NCI-H2081 treated with DMSO at 0.1 percent for 48 hours (cell line): Measurements from ENCODE around the gene TMEM135.
"Not testable (repeated sequence)": the region's sequence is repeated elsewhere in the genome, so short reads cannot be mapped to it uniquely, and the experiment has no call there.

Experiments
- DNase-seq: peaks from one replicate; lab custom pipeline; 2025; lab: John Stamatoyannopoulos, UW

The TMEM135 gene

DNA sequence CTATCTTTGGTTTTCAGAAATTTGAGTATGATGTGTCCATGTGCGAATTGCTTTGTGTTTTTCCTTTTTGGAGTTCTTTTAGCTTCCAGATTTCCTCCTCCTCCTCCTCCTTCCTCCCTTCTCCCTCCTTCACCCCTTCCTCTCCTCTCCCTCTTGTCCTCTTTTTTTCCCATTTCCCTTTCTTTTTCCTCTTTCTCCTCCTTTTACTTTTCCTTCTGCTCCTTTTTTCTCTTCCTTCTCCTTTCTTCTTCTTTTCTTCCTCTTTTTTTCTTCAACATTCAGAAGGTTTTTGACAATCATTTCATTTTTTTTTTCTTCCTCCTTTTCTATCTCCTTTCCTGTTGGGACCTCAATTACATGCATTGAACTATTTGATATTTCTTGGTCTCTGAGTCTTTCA lies 104.9 kb downstream of the TMEM135 start:
- DNase-seq, result no peak

DNA sequence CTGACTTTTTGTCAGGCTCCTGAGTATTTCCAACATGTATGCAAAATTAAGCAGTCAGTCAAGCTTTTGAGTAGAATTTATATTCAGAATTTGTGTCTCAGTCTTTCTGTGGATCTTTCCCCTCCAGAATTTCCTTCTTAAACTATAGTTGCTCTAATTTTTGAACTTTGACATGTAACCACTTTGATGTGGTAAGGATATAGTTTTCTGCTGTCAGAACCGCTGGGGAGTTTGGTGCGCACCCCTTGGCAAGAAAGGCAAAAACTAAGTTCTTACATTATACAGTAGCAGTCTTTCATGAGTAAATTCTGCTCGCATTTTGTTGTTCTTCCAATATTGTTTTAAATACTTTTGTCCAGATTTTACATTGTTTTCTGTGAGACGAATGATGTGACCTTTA lies 105.9 kb downstream of the TMEM135 start:
- DNase-seq, result no peak

DNA sequence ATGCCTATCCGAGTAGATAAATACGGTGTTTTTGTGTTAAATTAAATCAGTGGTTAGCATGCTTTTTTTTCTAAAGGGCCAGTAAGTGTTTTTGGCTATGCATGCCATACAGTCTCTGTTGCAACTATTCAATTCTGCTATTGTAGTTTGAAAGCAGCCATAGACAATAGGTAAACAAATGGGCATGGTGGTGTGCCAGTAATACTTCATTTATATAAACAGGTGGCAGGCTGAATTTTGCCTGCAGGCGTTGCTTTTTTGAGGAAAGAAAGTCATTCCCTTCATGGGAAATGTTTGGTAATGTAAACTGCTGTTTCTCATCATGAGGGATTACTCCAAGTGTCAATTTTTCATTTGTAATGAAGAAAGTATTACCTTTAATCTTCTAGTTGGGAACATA lies 106.5 kb downstream of the TMEM135 start:
- DNase-seq, result peak; percentile 26

DNA sequence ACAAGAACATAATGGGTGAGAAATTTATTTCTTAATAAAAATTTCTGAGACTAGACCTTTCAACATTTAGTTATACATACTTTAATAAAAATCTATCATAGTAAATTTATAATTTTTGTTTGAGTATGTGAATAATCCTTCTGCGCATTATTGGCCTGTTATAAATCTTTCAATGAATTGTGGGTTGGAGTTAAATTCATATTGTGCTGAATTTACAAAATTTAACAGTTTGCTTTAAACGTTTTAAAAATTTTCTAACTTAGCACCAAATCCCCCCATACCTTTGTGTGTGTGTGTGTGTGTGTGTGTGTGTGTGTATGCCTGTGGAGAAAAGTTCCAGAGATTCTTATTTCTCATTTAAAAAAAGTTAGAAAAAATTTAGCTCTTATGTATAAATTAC lies 111.0 kb downstream of the TMEM135 start:
- no peak for DNase-seq

DNA sequence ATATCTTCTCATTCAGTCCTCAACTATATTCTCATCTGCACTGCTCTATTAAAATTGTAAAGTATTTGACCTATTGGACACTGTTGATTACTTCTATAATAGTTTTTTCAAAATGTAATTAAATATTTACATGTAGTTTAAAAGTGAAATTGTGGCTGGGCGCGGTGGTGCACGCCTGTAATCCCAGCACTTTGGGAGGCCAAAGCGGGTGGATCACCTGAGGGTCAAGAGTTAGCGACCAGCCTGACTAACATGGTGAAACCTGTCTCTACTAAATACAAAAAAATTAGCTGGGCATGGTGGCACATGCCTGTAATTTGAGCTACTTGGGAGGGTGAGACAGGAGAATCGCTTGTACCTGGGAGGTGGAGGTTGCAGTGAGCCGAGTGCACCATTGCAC lies 112.0 kb downstream of the TMEM135 start:
- DNase-seq, result not testable (repeated sequence)

DNA sequence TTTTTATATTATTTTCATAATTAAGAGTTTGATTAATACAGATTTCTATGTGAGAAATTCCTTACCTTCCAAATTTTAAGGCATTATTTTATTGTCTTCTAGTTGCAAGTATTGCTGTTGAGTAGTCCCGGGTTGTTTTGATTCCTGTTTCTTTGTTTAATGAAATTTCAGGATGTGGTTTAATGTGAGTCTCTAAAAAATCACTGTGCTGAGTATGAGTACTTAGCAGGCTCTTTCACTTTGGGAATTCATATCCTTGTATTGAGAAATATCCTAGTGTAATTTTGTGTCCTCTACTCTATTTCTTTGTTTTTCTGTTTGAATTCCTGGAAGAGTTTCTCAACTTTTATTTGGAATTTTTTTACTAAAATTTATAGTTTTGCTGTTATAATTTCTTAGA lies 113.2 kb downstream of the TMEM135 start:
- DNase-seq, result no peak

DNA sequence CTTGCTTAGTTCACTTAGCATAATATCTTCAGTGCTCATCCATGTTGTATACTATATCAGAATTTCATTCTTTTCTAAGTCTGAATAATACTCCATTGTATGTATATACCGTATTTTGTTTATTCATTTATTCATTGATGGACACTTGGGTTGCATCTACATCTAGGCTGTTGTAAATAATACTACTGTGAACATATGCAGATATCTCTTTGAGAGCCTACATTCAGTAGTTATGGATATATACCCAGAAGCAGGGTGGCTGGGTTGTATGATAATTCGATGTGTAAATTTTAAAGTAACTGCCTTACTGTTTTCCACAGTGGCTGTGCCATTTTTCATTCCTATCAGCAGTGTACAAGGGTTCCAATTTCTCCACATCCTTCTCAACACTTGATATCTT lies 116.5 kb downstream of the TMEM135 start:
- no peak for DNase-seq

DNA sequence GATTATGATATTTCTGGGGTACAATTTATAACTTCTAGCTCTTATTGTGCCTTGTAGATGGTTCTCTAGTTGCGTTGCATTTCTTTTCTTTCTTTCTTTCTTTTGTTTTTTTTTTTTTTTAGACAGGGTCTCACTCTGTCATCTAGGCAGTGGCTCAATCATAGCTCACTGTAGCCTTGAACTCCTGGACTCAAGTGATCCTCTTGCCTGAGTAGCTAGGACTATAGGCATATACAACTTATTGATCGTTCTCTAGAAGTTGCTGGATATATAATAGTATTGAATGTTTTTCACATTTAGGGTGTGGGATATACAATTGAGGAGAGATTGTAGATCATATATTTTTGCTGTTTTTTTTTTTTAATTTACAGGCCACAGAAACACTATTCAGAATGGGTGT lies 119.2 kb downstream of the TMEM135 start:
- no peak for DNase-seq

DNA sequence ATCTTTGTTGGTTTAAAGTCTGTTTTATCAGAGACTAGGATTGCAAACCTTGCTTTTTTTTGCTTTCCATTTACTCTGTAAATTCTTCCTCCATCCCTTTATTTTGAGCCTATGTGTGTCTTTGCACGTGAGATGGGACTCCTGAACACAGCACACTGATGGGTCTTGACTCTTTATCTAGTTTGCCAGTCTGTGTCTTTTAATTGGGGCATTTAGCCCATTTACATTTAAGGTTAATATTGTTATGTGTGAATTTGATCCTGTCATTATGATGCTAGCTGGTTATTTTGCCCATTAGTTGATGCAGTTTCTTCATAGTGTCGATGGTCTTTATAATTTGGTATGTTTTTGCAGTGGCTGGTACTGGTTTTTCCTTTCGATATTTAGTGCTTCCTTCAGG lies 131.3 kb downstream of the TMEM135 start:
- DNase-seq, result not testable (repeated sequence)

DNA sequence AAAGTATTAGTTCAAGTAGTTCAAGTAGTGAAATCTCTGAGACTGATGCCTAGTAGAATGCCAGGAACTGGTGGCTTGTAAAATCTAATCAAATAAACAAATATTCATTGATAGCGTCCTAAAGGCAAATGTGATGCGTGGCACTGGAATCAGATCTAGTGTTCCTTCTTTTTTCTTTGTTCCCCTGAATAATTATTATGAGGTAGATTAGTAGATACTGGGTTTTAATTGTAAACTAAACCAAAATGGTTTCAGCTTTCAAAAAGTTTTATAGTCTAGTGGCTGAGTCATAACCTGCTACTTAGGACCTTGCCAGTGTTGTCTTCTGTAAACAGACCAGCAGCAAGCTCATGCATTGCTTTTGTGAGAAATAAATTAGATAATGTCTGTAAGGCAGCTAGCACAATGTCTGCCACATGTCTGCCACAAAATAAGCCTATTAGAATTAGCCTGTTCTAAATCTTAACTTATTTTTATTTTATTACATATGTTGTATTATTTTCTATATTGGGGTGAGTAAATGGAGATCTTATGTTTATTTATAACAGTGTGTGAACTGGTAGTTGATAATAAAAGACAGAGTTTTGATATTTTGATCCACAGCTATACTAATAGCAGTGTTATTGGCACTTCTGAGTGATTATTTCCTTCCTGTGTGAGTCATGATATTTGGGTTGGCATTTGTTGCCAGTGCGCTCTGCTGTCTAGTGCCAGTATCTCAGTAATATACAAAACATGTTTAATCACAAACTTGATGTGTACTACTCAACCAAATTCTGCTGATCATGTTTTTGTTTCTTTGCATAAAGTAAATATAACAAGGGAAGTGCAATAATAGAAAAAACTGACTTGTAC lies 135.7 kb downstream of the TMEM135 start:
- DNase-seq, result no peak

DNA sequence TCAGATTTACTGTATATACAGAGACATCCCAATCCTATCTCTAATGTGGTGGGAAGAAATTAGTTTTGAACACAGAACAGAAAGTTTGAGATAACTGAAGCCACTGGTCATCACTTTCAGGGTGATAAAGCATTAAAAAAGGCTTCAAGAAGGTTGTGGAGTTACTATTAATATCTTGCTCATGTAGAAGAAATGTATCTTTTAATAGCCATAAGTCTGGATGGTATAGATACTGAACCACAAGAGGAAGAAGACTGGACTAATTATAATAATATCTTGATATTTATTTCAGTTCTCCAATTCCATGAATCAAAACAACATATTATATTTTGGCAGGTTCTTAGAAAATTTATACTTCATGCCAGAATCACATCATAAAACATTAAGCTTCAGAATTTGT lies 137.1 kb downstream of the TMEM135 start:
- no peak for DNase-seq

DNA sequence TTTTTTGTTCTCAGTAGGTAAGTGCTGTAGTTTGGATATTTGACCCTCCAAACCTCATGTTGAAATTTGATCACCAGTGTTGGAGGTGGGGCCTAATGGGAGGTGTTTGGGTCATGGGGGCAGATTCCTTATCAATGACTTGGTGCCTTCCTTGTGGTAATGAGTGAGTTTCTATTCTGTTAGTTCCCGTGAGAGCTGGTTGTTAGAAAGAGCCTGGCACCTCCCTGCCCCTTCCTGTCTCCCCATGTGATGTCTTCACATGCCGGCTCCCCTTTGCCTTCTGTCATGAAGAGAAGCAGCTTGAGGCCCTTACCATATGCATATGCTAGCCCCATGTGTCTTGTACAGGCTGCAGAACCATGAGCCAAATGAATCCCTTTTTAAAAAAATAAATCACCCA lies 138.3 kb downstream of the TMEM135 start:
- no peak for DNase-seq

DNA sequence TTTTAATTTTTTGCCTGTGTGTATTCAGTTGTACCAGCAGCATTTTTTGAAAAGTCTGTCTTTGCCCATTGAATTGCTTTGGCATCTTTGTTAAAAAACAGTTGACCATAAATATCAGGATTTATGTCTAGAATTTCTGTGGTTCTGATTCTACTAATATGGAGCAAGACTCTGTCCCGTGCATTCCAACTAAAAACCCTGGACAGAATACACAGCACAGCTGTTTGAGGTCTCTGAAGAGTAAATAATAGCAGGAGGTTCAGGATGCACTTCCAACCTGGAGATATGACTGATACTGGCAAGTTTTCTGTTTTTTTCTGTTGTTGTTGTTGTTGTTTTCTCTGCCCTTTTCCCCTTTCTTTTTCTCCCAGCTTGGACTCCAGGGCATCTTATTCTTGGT lies 141.9 kb downstream of the TMEM135 start:
- no peak for DNase-seq

DNA sequence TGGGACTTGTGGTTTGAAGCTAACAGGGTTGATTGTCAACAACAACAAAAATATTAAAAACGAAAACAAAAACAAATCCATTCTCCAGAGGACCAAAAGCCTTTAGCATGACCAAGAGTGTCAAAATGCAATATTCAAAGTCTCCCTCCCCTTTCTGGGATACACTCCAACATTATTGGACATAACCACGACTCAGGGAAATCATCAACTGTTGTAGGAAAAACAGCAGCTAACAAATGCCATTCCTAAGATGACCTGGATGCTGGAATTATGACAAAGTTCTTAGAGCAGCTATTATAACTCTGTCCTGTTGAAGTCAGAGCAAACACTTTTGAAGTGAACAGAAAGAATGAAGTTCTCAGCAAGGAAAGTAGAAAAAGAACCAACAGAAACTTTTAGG lies 143.0 kb downstream of the TMEM135 start:
- no peak for DNase-seq

DNA sequence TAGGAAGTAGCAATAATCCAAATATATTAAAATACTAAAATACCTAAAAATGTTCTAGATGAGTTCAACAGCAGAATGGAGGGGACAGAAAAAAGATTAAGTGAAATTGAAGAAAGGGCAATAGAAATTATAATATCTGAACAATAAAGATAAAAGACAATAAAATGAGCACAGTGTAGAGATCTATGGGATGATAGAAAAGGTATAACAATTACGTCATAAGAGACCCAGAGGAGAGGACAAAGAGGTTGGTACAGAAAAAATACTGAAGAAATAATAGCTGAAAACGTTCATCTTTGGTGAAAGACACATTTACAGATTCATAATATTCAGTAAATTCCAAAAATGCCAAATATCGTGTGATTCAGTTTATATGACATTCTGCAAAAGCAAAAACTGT lies 143.4 kb downstream of the TMEM135 start:
- no peak for DNase-seq

DNA sequence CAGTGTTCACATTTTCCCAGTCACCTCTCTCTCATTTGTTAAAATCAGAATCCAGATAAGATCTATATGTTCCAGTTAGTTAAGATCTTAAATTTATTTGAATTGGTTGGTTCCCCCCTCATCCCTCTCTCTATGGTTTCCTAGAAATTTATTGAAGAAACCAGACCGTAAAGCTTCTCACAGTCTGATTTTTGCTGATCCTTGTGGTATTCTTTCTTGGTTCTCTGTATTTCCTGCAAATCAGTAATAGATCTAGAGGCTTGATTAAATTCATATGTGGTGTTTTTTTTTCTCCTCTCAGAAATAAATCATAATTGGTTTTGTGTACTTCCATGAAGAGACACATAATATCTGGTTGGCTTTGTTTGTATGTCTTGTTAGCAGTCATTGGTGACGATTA lies 147.5 kb downstream of the TMEM135 start:
- DNase-seq, result no peak

DNA sequence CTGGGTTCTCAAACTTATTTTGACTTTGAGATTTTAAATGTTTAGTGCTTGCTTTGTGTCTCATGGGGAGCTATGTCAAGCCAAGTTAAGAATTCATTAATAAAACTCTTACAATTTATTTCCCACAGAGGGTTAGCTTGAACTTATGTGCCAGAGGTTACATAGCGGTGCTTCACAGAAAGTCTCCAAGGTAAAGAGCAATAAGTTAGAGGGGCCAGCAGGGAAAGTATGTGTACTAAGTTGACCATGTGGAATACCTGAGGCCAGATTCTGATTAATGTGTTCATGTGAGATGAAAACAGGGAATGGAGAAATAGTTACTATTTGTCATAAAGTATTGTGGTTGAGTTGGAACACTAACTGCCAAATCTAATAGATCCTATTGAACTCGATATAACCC lies 149.3 kb downstream of the TMEM135 start:
- no peak for DNase-seq

DNA sequence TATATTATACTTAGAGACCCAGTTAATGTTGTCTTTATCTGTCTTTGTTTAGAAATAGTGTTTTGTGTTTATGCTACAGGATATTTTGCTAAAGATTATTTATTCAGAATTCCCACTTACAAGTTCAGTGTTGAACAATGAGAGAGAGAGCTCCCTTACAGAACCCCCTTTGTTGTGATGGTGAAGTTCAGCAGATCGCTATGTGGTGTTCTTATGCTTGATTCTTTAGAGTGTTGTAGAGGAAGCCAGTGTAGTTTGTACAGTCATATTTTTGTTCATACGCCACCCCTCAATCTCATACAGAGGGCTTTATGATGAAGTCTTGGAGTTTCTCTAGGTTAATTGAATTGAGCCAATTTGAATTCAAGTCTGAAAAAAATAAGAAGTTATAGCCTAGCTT lies 150.2 kb downstream of the TMEM135 start:
- no peak for DNase-seq

DNA sequence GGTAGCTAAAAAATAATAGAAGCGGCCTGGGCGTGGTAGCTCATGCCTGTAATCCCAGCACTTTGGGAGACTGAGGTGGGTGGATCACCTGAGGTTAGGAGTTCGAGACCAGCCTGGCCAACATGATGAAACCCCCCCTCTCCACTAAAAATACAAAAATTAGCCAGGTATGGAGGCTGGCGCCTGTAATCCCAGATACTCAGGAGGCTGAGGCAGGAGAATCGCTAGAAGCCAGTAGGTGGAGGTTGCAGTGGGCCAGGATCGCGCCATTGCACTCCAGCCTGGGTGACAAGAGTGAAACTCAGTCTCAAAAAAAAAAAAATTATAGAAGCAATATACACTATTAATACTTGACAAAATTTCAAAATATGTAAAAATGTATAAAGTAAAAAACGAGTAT lies 150.7 kb downstream of the TMEM135 start:
- not testable (repeated sequence) for DNase-seq

DNA sequence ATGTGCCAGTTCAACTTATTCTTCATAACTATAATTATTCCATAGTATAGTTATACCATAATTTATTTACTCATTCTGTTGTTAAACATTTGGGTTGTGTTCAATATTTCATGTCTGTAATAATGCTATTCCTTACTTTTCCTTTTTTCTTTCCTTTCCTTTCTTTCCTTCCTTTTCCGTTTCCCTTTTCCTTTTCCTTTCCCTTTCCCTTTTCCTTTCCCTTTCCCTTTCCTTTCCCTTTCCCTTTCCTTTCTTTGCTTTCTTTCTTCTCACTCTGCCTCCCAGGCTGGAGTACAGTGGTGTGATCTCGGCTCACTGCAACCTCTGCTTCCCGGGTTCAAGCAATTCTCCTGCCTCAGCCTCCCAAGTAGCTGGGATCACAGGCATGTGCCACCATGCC lies 151.2 kb downstream of the TMEM135 start:
- not testable (repeated sequence) for DNase-seq

DNA sequence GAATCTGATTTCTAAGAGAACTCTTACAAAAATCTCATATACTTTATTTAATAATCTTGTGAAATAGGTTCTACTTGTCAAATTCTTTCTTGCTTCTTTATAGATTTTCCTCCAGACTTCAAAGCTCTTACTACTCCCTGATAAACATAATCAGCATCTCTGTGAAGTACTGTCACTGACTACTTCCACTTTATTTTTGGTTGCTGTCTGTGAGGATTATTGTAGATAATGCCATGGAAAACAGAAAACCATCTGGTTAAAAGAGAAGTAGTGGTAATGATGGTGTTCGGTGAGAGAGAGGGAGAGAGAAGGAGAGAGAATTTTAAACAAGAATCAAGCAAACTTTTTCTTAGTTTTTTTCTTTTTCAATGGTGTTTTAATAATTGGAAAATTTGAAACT lies 152.3 kb downstream of the TMEM135 start:
- no peak for DNase-seq

DNA sequence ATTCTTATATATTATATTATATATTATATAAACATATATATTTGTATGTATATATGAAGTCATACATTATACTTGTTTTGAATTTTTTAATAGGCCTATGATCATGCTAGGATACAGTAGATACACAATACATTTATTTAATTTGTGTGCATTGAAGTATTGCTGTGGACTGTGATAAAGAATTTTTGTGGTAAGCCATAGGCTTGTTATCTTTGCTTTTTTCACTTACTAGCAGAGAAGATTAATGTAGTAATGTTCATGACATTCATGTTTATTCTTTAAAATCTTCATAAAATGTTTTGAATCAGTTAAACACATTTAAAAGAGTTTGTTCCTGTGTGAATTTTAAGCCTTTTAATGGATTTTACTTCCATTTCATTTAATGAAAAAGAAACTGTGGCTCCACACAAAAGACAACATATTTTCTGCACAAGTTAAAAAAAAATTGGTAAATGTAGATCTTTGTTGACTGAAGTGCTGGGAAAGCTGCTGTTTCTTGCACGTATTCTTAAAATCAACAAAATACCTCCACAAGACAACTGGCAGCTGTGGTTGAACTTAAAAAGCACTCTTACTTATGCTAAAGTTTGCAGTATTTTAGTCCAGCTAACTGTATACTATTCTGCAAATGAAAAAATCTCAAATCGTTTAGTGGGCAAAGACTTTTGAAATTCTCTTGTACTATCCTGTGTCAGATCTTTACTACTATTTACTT lies 156.2 kb downstream of the TMEM135 start:
- DNase-seq, result no peak

DNA sequence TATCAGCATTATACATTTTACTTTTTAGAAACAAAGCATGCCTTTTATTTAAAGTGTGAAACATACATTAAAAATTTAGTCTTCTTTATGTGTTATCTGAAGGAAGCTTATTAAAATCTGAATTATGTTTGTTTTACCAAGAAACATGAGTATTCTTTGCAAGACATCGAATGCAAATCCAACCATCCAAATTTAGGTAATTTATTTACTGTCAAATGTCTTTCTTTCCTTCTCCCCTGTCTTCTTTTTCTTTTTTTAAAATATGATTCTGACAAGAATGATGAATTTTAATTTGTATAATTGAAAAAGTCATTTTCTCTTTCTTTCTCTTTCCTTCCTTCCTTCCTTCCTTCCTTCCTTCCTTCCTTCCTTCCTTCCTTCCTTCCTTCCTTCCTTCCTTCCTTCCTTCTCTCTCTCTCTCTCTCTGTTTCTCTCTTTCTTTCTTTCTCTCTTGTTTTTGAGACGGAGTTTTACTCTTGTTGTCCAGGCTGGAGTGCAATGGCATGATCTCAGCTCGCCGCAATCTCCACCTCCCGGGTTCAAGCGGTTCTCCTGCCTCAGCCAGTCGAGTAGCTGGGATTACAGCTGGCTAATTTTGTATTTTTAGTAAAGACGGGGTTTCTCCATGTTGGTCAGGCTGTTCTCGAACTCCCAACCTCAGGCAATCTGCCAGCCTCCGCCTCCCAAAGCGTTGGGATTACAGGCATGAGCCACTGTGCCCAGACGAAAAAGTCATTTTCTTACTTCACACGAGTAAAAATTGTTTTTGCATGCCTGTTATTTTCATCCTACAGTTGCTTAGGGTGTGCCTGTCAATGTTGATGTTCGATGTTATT lies 157.5 kb downstream of the TMEM135 start:
- no peak for DNase-seq
